ENCODE data around the gene COX11. TPM values are rescaled to one million over a fixed set of nuclear protein-coding genes. Genes with fewer than 3 reads are reported as not detected.

COX11 gene
- total and polyA plus RNA-seq, 2 donors (not counting 3 experiments of a cell fraction or from before 2014, with no cell fraction given), result 47.3 to 55.9 TPM

- Histone ChIP-seq H3K9me1 (replicated peaks; ENCODE audit: control insufficient read depth, extremely low read depth, insufficient read depth, low read length) (no peaks in the 10 kb centered on the region), H3K4me3 (replicated peaks in 1 of 3; ENCODE audit: insufficient read depth in 1 of 3, low read depth in 1 of 3, low read length in 3 of 3) (no peak overlapping the region), H3K79me2 (ENCODE audit: control insufficient read depth, insufficient read depth, low read length) (no peaks in the 10 kb centered on the region), H3K27ac (ENCODE audit: insufficient read depth, low read depth, low read length) (no peak overlapping the region), H3K4me2 (ENCODE audit: insufficient read depth, low read length) (no peak overlapping the region), H4K20me1 (replicated peaks; ENCODE audit: control insufficient read depth, extremely low read depth, insufficient read depth, low read length) (no peaks in the 10 kb centered on the region), H3K9ac (replicated peaks; ENCODE audit: extremely low read depth, insufficient read depth, low read length) (no peak overlapping the region), H3K9me3 (replicated peaks; ENCODE audit: control insufficient read depth, insufficient read depth, low read length) (no peaks in the 10 kb centered on the region), H3K27me3 (ENCODE audit: control insufficient read depth in 2 of 2, insufficient read depth in 2 of 2, low read length in 2 of 2) (no peaks in the 10 kb centered on the region), H3K4me1 (ENCODE audit: control insufficient read depth, extremely low read depth, insufficient read depth, low read length) (peaks cover 5% of the 10 kb centered on the region), H2AFZ (ENCODE audit: low read depth, low read length) (no peak overlapping the region), H3K36me3 (ENCODE audit: control insufficient read depth in 2 of 2, extremely low read depth in 1 of 2, insufficient read depth in 2 of 2, low read length in 2 of 2) (no peaks in the 10 kb centered on the region)
- dilution Hi-C loops (cut with MboI; ENCODE audit: extremely low pct_ligation_motif_present, low sequenced_read_pairs) (no loop called here), intact Hi-C loops (cut with micrococcal nuclease) (no loop called here)
- CTCF ChIA-PET, result no interaction called here
- POLR2A ChIA-PET, result no interaction called here
- DNase-seq (ENCODE audit: low read depth, low spot score), result peak; percentile 44
- FAIRE-seq, result no peak
- no TSS peak for BruUV-seq (replicated peaks)
- TF ChIP-seq MYC (IDR thresholded peaks at IDR 0.05; ENCODE audit: low read depth, low read length) (no peak), FOS (IDR thresholded peaks at IDR 0.05; ENCODE audit: borderline replicate concordance, insufficient read depth, low read length) (no peak), CTCF (IDR thresholded peaks at IDR 0.05; ENCODE audit: extremely low read depth in 1 of 2, insufficient read depth in 1 of 2, low read depth in 1 of 2, low read length in 2 of 2) (no peak), JUN (IDR thresholded peaks at IDR 0.05; ENCODE audit: borderline replicate concordance, insufficient read depth, insufficient read length, low read depth) (no peak), EZH2 (IDR thresholded peaks at IDR 0.05; ENCODE audit: borderline replicate concordance, low read depth, low read length, severe bottlenecking) (no peak), GATA2 (IDR thresholded peaks at IDR 0.05; ENCODE audit: insufficient read depth, insufficient read length, low read depth, low read length) (no peak), MAX (IDR thresholded peaks at IDR 0.05; ENCODE audit: insufficient read depth, insufficient read length) (no peak), POLR2AphosphoS5 (IDR thresholded peaks at IDR 0.05; ENCODE audit: insufficient read depth, low read depth, low read length) (no peak), POLR2A (IDR thresholded peaks at IDR 0.05; ENCODE audit: low read depth, low read length) (no peak)
Measured at GRCh38 chr17:54982399-54982798, 13.9 kb upstream of the COX11 start.
